Right lung (tissue), 5 donors: ENCODE measurements around the gene BAAT. TPM values are rescaled to one million over a fixed set of nuclear protein-coding genes. Genes with fewer than 3 reads are reported as not detected.

Experiments used
- DNase-seq, 2 donors: peaks; one replicate each; pipeline ENCODE4 v3.0.0-alpha.2; 2013
- polyA plus RNA-seq, 5 donors: library from polyadenylated mRNA; unstranded; fragments of 120-200 nt; gene quantifications; one replicate each; pipeline versions ENCODE4 v1.2.1 to v1.2.3, GENCODE V29; 2013; ENCODE audit warnings: inconsistent platforms in 1 of 5, low replicate concordance in 1 of 5; ENCODE audit not compliant: insufficient read length in 5 of 5, insufficient read depth in 1 of 5

Gene BAAT
- polyA plus RNA-seq, 5 donors: 0.39 to 1.2 (median 0.74) TPM

DNA sequence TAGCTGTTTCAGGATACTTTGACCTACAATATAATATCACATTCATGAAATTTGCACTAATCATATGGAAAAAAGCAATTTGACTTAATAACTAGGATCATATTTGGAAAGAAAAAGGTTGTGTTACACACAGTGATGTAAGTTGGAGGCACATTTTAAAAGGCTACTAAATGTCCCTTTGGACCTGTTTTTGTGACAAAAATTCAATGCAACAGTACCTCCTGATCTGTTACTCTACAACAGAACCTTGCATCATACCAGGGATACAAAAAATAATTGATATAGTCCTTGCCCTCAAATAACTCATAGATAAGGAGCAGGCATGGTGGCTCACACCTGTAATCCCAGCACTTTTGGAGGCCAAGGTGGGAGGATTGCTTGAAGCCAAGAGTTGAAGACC, 67.1 kb downstream of the BAAT start:
- DNase-seq: no peak

DNA sequence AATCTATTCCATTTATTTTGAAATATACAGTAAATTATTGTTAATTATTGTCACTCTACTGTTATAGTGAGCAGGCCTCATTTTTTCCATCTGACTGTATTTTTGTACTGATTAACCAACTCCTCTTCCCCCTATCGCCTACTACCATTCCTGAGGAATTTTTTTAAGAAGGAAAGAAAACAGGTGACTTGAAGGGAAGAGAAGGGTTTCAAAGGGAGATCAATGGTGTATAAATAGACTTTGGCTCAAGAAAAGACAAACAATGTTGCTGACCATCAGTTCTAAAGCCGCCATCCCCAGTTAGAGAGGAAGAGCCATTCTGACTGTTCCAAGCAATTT, 69.7 kb downstream of the BAAT start:
- no peak for DNase-seq

DNA sequence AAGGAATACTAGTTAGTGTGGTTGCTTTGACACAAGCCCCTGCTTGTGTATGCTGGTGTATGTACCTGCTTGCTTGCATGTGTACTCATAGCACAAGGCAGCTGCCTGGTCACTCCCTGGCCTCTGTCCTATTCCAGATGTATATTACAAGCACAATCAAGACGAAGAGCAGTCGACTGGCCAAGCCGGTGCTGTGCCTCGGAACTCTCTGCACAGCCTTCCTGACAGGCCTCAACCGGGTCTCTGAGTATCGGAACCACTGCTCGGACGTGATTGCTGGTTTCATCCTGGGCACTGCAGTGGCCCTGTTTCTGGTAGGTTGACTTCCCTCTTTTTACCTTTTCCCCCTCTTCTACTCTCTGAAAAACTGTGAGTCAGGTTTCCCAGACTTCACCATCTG, 72.1 kb downstream of the BAAT start:
- no peak for DNase-seq

DNA sequence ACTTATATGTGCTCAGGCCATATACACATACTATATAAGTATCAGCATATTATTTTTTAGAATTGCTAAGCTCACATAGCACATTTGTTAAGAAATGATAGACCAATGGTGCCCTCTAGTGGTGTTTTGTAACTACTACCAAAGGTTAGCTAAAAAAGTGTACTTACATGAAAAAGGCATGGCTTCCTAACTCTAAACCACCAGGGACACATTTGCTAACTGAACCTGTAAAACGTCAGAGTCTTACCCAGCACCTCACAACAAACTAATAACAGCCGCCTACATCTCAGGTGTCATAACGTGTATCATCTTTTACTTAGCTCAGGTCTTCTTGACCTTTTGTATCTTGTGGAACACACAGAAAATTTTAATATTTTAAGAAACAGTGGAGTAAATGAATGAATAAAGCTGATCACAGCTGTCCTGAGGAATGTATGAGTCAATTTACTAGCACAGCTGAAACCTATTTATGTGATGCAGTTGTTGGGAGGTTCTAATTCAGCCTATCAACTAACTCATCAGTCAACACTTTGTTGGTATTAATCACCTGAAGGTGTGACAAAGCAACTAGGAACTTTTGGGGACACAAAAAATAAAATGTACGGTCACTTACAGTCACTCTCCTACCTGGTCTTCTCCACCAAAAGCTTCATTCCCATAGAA, 72.9 kb downstream of the BAAT start:
- peak; percentile 56 to 71 for DNase-seq

DNA sequence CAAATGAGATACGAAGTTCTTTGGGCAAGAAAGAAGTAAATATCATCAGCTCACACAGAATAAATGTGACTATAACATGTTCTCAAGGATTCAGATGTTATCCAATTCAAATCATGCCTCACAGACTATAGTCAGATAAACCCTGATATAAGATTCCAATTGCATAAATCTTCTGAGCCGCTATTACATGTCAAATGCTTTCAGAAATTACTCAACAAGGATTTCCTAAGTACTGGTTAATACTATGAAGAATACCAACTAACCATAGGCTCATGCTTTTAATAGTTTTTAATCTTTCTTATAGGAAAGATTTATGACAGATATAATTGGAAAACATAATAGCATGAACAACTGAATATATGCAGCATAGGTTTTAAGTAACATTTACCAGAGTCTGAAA, 73.6 kb downstream of the BAAT start:
- DNase-seq: no peak

Other genes with a start within 250 kb of the BAAT start
- gene MRPL50, start 13.6 kb upstream of the BAAT start, polyA plus RNA-seq: 10 to 100 TPM; 20.1 to 28.3 (median 22.9) TPM
- gene ZNF189, start 13.8 kb upstream of the BAAT start, polyA plus RNA-seq: 10 to 100 TPM; 30.4 to 50.9 (median 43.5) TPM
- gene ALDOB, start 50.8 kb upstream of the BAAT start, polyA plus RNA-seq: 1 to 10 TPM in 2 of 5 donors, under 1 TPM in 3; 0.50 to 8.6 (median 0.96) TPM
- gene RNF20, start 148.8 kb upstream of the BAAT start, polyA plus RNA-seq: 10 to 100 TPM; 41.5 to 61.8 (median 58.2) TPM
- gene PPP3R2, start 210.0 kb upstream of the BAAT start, polyA plus RNA-seq: under 1 TPM in 1 of 5 donors, not detected in 4; 0.04 TPM